Suppressor macrophage treated with lipopolysaccharide for 4 hours (primary cell): ENCODE results near the gene TNFRSF25.
A peak's percentile ranks its signal among the peaks of the same experiment; 100 is the strongest.

Experiments used
- DNase-seq: peaks from one replicate; pipeline ENCODE4 v3.0.0-alpha.2; 2020

Gene TNFRSF25

GRCh38 chr1:6414443-6414844, 51.5 kb downstream of the TNFRSF25 start:
- DNase-seq, result peak; percentile 26

- no peak for DNase-seq
Measured at GRCh38 chr1:6412896-6413295, 53.1 kb downstream of the TNFRSF25 start.
